Measurements from ENCODE around the gene DRD4.
A peak's percentile ranks its signal among the peaks of the same experiment; 100 is the strongest.
"Not testable (repeated sequence)": the region's sequence is repeated elsewhere in the genome, so short reads cannot be mapped to it uniquely, and the experiment has no call there.

The DRD4 gene

DNA sequence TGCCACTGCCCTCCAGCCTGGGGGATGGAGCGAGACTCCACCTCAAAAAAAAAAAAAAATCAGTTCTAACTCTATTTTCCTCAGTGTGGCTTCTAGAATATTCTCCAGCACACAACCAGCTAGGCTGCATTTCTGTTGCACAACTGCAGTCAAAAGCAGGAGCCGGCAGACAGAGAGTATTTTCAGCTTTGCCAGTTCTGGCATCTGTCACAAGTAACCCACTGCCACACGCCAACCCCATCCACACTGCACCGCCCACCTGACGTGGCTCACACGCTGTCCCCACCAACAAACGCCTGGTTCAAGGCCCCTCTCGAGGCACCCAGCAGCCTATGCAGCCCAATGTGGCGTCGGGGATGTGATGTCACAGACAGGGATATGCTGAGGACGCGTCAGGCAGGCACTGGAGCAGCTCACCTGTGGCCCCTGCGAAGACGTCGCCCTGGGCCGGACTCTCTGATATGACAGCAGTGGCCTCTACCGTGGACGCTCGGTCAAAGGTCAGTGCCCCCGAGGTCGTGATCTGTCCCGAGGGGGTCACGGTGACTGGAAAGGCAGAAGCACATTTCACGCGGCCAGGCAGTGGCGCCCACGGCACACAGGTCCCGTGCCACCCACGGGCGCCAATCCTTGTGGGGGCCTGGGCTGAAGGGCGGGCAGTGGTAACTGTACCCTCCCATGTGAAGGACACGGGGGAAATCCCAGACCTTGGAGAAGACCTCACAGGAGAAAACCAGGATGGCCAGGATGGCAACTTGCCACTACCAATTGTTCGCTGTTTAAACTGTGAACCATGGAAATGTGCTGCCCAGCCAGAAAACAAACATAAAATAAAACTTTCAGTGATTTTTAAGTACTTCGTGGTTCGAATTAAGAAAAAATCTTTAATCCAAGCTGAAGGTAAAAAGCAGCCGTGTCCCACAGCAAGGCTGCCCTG lies 42.5 kb downstream of the DRD4 start:
- DNase-seq (ENCODE audit: low read depth): no peak

DNA sequence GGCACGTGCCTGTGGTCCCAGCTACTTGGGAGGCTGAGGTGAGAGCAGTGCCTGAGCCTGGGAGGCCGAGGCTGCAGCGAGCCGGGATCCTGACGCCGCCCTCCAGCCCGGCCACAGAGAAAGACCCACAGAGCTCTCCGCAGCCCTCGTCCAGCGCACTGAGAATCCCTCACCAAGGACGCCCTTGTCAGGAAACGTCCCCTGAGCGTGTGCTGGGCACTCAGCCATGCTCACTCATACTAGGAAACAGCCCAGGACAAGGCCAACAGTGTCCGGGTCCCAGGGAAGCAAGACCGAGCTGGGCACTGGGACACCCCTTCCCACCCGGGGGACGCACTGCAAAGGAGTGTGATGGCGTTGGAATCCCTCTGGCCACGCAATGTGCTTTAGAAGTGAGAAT lies 43.4 kb downstream of the DRD4 start:
- no peak for DNase-seq (ENCODE audit: low read depth)

DNA sequence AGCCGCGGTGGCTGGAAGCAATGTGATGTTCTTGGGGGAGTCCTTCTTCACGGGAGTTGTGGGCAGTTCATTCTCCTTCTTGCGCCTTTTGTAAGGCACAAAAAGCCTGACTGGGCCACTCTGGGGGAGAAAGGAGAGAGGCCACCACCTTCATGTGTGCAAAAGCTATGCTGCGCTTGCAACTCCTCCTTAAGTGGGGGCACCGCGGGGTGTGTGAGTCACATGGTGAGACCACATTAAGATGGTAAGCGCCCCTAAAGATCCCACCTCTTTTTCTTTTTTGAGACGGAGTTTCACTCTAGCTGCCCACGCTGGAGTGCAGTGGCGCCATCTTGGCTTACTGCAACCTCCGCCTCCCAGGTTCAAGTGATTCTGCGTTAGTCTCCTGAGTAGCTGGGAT lies 43.9 kb downstream of the DRD4 start:
- DNase-seq (ENCODE audit: low read depth): peak; percentile 45

GRCh38 chr11:686451-687243 lies 49.6 kb downstream of the DRD4 start:
- DNase-seq (ENCODE audit: low read depth): no peak

DNA sequence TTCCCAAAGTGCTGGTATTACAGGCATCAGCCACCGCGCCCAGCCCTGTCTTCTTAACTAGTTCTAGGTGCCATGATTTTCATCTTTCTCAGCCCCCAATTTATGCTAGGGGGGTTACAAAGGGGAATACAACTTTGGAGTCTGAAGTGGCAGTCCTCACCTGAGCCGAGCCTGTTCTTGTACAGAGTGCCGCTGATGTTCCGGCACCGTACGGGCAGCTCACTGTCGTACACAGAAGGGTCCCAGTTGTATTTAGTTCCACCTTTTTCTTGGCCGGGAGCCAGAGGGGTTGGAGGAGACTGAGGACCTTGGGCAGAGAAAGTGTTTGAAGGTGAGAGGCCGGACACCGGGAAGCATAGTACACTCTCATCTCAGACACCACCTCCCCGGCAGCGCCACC lies 50.7 kb downstream of the DRD4 start:
- no peak for DNase-seq (ENCODE audit: low read depth)

DNA sequence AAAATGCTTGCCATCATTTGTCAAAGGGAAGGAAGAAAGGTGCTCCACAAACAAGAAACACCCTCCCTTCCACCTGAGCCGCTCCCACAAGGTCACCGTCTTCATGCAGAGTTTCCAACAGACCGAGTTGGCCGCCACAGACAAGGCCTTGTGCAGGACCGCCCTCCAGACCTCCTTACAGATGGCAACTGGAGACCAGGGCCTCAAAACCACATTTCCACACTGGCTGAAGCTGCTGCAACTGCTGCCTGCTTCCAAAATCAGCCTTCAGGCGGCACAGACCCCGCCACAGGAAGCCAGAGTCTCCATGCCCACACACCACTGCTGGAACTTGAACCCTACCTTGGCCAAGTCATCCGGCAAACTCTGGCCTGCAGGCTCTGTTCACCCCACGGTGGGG lies 51.6 kb downstream of the DRD4 start:
- DNase-seq (ENCODE audit: low read depth): no peak

DNA sequence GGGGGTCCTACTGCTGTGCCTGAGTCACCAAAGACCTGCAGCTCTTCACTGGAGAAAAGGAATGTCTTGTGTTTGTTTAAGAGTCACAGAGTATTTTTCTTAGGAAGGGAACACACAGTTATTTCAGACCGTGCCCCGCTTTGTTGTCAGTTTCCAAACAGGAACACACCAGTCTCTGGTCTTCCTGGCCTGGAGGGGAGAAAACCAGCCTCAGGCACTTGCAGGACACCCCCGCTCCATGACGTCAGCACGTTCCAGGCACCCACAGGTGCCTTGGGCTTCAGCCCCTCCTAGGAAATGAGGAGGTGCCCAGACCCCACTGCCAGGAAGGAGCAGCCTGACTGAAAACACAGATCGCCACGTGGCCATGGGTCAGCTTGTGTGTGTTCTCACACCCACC lies 52.6 kb downstream of the DRD4 start:
- DNase-seq (ENCODE audit: low read depth): no peak

DNA sequence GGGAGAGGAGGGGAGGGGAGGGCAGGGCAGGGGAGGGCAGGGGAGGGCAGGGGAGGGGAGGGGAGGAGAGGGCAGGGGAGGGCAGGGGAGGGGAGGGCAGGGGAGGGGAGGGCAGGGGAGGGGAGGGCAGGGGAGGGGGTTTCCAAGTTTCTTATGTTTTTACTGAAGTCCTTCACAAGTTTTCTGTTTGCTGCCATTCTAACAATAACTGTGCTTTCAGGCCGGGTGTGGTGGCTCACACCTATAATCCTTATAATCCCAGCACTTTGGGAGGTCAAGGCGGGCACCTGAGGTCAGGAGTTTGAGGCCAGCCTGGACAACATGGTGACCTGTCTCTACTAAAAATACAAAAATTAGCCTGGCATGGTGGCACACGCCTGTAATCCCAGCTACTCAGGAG lies 53.2 kb downstream of the DRD4 start:
- not testable (repeated sequence) for DNase-seq (ENCODE audit: low read depth)
